Left lung (tissue), 10 donors: ENCODE measurements around the gene SLC25A10. TPM values are rescaled to one million over a fixed set of nuclear protein-coding genes. Genes with fewer than 3 reads are reported as not detected.

ENCODE experiments used
- ATAC-seq: fragments of 200-7000 bp; cut with Tn5 transposase; one replicate; pipeline ENCODE4 v1.9.1; 2020; ENCODE audit warnings: moderate library complexity
- DNase-seq, 4 donors: peaks; one replicate each; pipeline ENCODE4 v3.0.0-alpha.2; 2013 to 2020
- H3K27ac ChIP-seq, 2 donors: fragments of 200-600 bp; sonication (generic) in 1 of 2; one replicate each; pipeline versions ENCODE4 v1.5.0 to v1.8.0; 2020 to 2021
- H3K27me3 ChIP-seq, 2 donors: fragments of 200-600 bp; sonication (generic) in 1 of 2; one replicate each; pipeline versions ENCODE4 v1.5.0 to v1.8.0; 2020 to 2021
- H3K36me3 ChIP-seq, 2 donors: fragments of 200-600 bp; sonication (generic) in 1 of 2; one replicate each; pipeline versions ENCODE4 v1.5.0 to v1.8.0; 2020 to 2021
- H3K4me1 ChIP-seq, 2 donors: fragments of 200-600 bp; one replicate each; pipeline ENCODE4 v1.8.0; 2021
- H3K4me3 ChIP-seq, 2 donors: fragments of 200-600 bp; sonication (generic) in 1 of 2; one replicate each; pipeline versions ENCODE4 v1.5.0 to v1.8.0; 2020 to 2021; ENCODE audit warnings: mild to moderate bottlenecking in 1 of 2
- H3K9me3 ChIP-seq, 2 donors: fragments of 200-600 bp; sonication (generic) in 1 of 2; one replicate each; pipeline versions ENCODE4 v1.5.0 to v1.8.0; 2020 to 2021
- CTCF ChIP-seq, 2 donors: fragments of 200-600 bp; sonication (generic) in 1 of 2; IDR thresholded peaks; one replicate each; pipeline versions ENCODE4 v1.5.0 to v1.8.0; 2021; ENCODE audit warnings: antibody characterized with exemption in 2 of 2
- intact Hi-C, 2 donors: fragments of 100-400 bp; cut with DNase I; formaldehyde crosslinking; loops; one replicate each; pipeline versions ENCODE4 v1.11.2 to v1.14.2; 2022
- polyA plus RNA-seq, 6 donors: library from polyadenylated mRNA; unstranded; fragments of 120-200 nt; gene quantifications; one replicate each; pipeline ENCODE4 v1.2.1, GENCODE V29; 2013; ENCODE audit not compliant: insufficient read length in 6 of 6
- total RNA-seq, 2 donors: library from RNA; stranded (reverse); fragmentation: NEBNext Ultra II Directional; extraction: Animal tissue kit (Norgen Biotek cat#: 25700); gene quantifications; one replicate each; pipeline ENCODE4 v1.2.1, GENCODE V29; 2021
- donor health status: DM: no; HTN: yes; CAD: no.
- donor health status: DM: no; HTN: no; CAD: no.

The SLC25A10 gene
- total and polyA plus RNA-seq, 8 donors: 7.6 to 20.2 (median 10.8) TPM

DNA sequence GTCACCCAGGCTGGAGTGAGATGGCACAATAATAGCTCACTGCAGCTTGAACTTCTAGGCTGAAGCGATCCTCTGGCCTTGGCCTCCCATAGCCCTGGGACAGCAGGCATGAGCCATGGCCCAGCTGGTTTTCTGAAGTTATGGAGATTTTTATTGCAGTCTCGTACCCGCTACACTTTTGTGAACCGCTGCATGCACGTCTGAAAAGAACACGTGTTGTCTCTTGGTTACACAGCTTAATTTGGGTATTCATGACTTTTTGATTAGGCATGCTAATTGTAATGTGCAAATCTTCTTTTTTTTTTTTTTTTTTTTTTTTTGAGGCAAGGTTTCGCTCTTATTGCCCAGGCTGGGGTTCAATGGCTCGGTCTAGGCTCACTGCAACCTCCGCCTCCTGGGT is 13.4 kb downstream of the SLC25A10 start:
- intact Hi-C loops: no loop called here
- Histone ChIP-seq H3K36me3 (no peaks in the 10 kb centered on the region), H3K27me3 (peaks cover 0 to 40% of the 10 kb centered on the region in 2 donors), H3K9me3 (no peaks in the 10 kb centered on the region), H3K4me3 (no peak overlapping the region), H3K4me1 (peaks cover 7 to 23% of the 10 kb centered on the region in 2 donors), H3K27ac (no peak overlapping the region)
- TF ChIP-seq CTCF (IDR thresholded peaks at IDR 0.05): no peak
- no peak for ATAC-seq
- no peak for DNase-seq

GRCh38 chr17:81726004-81726403 is 13.9 kb downstream of the SLC25A10 start:
- no peak for TF ChIP-seq CTCF (IDR thresholded peaks at IDR 0.05)
- H3K36me3 ChIP-seq: no peaks in the 10 kb centered on the region
- H3K4me1 ChIP-seq: peaks cover 7 to 23% of the 10 kb centered on the region in 2 donors
- H3K27me3 ChIP-seq: peaks cover 0 to 45% of the 10 kb centered on the region in 2 donors
- no peak overlapping the region for H3K27ac ChIP-seq
- DNase-seq (peak in 1 of 4 donors; percentile 70), ATAC-seq (peak; percentile 11)
- H3K9me3 ChIP-seq: no peaks in the 10 kb centered on the region
- H3K4me3 ChIP-seq: no peak overlapping the region
- intact Hi-C loops: no loop called here

- TF ChIP-seq CTCF (IDR thresholded peaks at IDR 0.05): no peak
- Histone ChIP-seq H3K4me1 (peaks cover 2 to 13% of the 10 kb centered on the region in 2 donors), H3K9me3 (no peaks in the 10 kb centered on the region), H3K36me3 (no peaks in the 10 kb centered on the region), H3K4me3 (no peak overlapping the region), H3K27me3 (peaks cover 0 to 55% of the 10 kb centered on the region in 2 donors), H3K27ac (no peak overlapping the region)
- intact Hi-C loops: no loop called here
- peak in 1 of 4 donors; percentile 35 for DNase-seq
- ATAC-seq: no peak
These were observed 15.4 kb downstream of the SLC25A10 start for GRCh38 chr17:81727324-81728031.

- intact Hi-C loops: no loop called here
- no peak overlapping the region for H3K4me3 ChIP-seq
- no peak overlapping the region for H3K27ac ChIP-seq
- H3K27me3 ChIP-seq: peaks cover 0 to 53% of the 10 kb centered on the region in 2 donors
- peak; percentile 92 to 97 for TF ChIP-seq CTCF (IDR thresholded peaks at IDR 0.05)
- ATAC-seq: peak; percentile 96
- peak; percentile 41 to 97 (median 82) for DNase-seq
- H3K9me3 ChIP-seq: no peaks in the 10 kb centered on the region
- no peaks in the 10 kb centered on the region for H3K36me3 ChIP-seq
- peaks cover 0 to 28% of the 10 kb centered on the region in 2 donors for H3K4me1 ChIP-seq
These were observed 21.7 kb downstream of the SLC25A10 start for GRCh38 chr17:81733507-81734404.
